ENCODE results near the gene ZDHHC13.

DNA sequence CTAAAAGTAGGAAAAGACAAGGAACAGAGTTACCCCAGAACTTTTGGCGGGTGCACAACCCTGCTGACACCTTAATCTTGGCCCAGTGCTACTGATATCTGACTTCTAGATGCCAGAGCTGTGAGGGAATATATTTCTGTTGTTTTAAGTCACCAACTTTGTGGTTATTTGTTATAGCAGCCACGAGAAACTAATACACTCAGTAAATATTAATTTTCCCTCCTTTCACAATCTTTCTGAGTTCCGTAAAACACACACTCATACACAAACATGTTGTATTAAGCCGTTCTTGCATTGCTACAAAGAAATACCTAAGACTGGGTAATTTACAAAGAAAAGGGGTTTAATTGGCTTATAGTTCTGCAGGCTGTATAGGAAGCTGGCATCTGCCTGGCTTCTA lies 16.1 kb upstream of the ZDHHC13 start:
- TF ChIP-seq, protein P1, sequence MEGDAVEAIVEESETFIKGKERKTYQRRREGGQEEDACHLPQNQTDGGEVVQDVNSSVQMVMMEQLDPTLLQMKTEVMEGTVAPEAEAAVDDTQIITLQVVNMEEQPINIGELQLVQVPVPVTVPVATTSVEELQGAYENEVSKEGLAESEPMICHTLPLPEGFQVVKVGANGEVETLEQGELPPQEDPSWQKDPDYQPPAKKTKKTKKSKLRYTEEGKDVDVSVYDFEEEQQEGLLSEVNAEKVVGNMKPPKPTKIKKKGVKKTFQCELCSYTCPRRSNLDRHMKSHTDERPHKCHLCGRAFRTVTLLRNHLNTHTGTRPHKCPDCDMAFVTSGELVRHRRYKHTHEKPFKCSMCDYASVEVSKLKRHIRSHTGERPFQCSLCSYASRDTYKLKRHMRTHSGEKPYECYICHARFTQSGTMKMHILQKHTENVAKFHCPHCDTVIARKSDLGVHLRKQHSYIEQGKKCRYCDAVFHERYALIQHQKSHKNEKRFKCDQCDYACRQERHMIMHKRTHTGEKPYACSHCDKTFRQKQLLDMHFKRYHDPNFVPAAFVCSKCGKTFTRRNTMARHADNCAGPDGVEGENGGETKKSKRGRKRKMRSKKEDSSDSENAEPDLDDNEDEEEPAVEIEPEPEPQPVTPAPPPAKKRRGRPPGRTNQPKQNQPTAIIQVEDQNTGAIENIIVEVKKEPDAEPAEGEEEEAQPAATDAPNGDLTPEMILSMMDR (IDR thresholded peaks at IDR 0.05): no peak
- TF ChIP-seq POLR2A (IDR thresholded peaks at IDR 0.05): no peak
